GM21515 (cell line): ENCODE data around the gene ADAMTS10.
"Not testable (repeated sequence)": the region's sequence is repeated elsewhere in the genome, so short reads cannot be mapped to it uniquely, and the experiment has no call there.

Experiments used
- ATAC-seq: cut with Tn5 transposase; IDR thresholded peaks from one replicate; pipeline ENCODE4 v1.9.1; 2021; ENCODE audit not compliant: unreplicated experiment

The ADAMTS10 gene

DNA sequence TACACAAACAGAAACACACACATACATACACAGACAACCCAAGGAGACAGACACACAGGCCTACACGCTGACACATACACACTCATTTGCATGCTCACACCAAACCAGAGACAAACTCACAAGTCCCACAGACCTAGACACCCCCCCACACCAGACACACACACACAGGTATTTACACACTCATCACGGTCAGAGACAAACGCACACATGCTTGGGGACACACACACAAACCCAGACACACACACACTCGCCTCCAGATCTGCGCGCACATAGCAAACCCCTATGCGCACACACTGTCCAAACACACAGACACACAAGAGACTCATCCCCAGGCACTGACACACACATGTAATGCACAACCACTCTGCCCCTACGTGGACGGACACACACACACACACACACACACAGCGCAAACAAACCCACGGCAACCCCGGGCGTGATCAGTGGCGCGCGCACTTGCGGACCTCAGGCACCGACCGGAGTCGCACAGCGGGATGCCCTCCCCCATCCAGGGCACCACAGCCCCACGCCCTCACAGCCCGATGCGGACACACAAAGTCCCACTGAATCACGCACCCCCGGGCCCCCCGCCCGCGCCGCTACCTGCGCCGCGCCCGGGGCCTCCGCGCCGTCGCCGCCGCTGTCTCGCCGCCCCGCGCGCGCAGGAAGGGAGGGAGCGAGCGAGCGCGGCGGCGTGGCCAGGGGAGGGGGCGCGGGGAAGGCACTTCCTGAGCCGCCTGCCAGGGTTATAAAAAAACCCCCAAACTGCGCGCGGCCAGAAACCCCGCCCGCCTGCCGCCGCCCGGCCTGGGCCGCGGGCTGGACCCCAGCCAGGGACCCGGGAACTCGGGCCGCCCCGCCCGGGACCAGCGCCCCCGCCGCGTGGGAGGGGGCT is at the start of gene ADAMTS10:
ADAMTS10 (minus strand) TSS at position 675 of the 895 bp plus-strand sequence. CDS start 5,005 bp downstream, outside the sequence.
- no peak for ATAC-seq

DNA sequence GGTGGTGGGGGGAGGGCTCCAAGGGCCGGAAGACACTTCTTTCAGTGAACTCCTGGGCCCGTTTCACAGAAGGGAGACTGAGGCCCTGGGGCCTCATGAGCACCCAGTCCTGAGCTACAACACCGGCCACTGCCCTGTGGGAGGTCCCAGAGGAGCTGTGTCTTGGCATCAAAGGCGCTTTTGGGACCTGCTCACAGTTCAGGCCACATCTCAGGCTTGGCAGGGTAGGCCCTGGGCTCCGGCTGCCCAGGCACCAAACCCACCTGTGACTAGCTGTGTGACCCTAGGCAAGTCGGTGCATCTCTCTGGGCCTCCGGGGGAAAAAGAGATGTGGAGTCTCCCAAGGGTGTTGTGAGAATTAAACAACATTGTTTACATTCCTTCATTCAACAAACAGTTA is 49.4 kb upstream of the ADAMTS10 start:
- no peak for ATAC-seq

DNA sequence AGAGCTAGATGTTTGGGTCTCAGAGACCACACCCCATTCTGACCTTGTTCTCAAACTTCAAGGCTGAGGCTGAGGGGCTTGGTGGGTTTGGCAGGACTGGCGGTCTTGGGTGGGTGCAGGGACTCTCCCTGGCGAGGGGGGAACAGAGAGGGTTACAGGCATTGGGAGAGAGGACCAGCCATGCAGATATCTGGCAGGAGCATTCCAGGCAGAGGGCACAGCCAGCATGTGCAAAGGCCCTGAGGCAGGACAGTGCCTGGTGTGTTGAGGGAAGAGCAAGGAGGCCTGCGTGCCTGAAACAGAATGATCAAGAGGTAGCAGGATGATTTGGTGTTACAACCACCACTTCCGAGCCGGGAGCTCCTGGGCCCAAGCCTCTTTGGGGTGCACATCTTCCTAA is 47.4 kb upstream of the ADAMTS10 start:
- no peak for ATAC-seq

DNA sequence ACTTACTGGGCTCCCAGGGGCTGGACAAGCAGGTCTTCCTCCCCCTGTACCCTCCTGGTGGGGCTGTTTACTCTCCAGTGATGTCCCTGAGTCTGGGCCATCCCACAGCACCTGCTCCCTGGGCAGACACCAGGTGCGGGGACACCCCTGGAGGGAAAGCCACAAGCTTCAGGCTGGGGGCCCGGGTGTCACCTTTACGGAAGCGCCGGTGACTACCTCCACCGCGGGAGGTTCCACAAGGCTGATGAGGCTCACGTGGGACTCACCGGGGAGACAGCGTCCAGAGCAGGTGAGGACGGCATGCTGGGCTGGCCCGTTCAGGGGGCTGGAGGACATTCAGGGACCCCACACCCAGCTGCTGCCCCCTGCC is 44.8 kb upstream of the ADAMTS10 start:
- no peak for ATAC-seq

DNA sequence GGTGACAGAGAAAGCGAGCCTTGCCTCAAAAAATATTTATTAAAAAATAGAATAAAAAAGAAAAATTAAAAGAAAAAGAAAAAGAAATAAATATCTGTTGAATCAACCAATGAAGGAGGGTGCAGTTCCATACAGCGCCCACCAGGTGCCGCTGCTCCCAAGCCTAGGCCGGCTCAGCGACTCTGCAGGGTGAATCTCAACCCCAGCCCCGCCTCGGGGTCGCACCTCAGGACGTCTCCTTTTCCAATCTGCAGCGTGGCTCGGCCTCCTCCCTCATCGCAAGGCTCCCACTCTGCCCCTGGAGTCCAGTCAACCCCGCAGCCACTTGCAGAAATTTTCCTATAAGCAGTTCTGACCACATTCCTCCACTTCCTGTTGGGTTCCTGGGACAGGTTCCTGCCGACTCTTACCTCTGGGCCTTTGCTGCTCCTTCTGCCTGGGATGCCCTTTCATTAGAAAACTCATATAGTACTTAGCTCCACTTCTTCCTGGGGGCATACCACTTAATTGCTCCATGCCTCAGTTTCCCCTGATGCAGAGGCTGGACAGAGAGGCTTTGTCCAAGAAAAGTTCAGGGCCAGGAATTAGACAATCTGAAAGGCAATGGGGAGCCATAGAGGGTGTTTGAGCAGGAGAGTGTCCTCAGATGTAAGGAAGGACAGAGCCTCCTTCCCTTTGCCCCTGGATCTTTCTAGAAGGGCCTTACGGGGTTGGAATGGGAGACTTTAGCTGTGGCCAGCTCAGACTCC is 44.2 kb upstream of the ADAMTS10 start:
- no peak for ATAC-seq

DNA sequence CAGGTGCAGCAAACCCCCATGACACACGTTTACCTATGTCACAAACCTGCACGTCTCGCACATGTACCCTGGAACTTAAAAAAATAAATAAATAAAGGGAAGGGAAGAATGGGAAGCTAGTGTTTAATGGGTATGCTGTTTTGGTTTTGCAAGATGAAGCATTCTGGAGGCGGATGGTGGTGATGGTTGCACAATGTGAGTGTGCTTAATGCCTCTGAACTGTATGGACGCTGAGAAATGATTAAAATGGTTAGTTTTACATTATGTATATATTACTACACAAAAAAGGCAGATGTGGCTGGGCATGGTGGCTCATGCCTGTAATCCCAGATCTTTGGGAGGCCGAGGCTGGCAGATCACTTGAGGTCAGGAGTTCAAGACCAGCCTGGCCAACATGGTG is 37.7 kb upstream of the ADAMTS10 start:
- ATAC-seq, result no peak

DNA sequence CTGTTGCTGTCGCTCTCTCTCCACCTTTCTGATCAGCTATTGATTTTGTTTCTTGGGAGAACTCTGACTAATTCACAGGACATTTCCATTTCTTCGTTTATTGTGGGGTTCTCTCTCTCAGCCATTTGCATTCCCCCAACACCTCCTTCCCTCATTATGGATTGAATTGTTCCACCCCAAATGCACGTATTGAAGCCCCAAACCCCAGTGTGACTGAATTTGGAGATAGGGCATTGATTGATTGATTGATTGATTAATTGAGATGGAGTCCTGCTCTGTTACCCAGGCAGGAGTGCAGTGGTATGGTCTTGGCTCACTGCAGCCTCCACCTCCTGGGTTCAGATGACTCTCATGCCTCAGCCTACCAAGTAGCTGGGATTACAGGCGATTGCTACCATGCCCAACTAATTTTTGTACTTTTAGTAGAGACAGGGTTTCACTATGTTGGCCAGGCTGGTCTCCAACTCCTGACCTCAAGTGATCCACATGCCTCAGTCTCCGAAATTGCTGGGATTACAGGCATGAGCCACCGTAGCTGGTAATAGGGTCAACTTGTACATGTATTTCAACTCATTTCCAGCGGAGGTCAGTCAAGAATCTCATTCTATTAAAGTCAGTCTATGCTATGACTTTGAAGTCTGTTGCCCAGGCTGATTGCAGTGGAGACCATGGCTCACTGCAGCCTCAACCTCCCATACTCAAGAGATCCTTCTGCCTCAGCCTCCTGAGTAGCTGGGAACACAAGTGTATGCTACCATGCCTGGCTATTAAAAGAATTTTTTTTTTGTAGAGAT is 33.5 kb upstream of the ADAMTS10 start:
- ATAC-seq, result no peak

DNA sequence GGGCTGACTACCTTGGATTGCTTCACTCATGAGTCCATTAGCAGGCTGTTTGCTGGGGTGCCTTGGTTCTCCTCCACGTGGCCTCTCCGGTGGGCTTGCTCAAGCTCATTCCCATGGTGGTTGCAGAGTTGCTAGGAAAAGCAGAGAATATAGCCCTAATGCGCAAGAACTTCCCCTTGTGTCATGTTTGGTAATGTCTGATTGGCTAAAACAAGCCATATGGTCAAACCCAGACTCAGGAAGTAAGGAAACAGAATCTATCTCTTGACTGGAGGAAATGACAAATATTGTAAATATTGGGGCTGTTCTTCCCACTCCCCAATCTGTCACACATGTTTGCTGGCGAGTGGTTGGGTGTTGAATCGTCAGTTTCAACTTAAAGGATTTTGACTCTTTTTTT is 32.0 kb upstream of the ADAMTS10 start:
- ATAC-seq, result no peak

DNA sequence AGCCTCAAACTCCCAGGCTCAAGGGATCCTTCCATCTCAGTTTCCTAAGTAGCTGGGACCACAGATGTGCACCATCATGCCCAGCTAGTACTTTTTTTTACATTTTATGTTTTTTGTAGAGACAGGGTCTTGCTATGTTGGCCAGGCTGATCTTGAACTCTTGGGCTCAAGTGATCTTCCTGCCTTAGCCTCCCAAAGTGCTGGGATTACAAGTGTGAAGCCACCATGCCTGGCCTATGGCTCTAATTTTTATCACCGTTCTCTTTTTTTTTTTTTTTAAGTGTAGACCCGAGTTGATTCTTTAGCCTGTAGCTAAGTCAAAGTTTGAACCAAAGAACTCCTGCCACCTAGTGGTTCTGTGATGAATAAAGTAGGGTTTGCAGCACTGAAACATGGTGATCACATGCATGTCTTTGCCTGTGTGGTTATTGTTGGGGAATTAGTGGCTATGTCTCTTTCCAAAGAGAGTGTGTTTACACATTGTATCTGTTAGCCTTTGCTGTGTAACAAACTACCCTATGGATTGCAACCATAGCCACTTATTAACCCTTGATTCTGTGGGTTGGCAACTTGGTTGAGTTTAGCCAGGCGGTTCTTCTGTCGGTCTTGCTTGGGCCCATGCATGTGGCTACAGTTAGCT is 31.5 kb upstream of the ADAMTS10 start:
- no peak for ATAC-seq

DNA sequence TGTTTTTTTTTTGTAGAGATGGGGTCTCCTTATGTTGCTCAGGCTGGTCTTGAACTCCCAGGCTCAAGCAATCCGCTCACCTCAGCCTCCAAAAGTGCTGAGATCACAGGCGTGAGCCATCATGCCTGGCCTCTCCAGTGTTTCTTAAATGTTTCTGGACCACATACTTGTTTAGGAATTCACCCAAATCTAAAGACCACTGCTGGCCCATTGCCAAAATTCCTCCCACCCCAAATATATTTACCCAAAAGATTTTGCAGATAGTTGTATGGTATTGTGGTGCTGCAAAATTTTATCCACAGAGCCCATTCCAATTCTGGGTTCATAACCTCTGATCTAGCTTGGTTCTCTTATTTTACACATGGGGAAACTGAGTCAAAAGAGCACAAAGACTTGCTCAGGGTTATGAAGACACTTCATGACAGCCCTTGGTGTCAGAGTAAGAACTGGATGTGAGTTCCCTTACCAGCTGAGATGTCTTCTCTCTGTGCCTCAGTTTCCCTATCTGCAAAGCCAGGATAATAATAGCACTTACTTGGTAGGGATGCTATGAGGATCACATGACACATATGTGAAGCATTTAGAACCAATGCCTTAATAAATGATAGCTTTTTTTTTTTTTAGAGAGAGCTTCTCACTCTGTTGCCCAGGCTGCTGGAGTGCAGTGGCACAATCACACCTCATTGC is 30.8 kb upstream of the ADAMTS10 start:
- no peak for ATAC-seq

DNA sequence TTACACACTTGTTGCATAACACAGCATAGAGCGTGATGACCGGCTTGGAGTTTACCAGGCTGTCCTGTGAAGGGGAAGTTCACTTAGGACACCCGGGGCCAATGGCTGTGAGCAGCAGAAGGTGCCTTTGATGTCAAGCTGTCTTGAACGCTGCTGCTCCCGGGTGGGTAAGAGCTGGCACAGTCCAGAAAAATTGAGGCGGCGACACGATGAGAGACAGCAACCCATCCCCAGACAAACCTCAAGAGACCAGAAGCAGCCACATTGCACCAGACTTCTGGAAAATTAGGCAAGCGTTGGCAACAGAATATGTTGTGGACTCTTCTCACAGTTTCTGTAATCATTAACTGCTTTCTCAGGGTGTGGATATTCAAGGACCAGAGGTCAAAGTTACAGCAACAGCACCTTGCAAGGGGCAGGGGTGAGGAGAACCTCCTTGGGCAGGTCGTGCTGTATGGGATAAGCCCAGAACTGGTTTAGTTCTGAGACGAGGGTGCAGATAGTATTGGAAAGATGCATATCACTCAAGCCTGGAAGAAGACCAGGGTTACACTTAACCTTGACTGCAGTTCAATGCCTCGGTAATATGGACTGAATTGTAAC is 30.0 kb upstream of the ADAMTS10 start:
- ATAC-seq, result no peak

DNA sequence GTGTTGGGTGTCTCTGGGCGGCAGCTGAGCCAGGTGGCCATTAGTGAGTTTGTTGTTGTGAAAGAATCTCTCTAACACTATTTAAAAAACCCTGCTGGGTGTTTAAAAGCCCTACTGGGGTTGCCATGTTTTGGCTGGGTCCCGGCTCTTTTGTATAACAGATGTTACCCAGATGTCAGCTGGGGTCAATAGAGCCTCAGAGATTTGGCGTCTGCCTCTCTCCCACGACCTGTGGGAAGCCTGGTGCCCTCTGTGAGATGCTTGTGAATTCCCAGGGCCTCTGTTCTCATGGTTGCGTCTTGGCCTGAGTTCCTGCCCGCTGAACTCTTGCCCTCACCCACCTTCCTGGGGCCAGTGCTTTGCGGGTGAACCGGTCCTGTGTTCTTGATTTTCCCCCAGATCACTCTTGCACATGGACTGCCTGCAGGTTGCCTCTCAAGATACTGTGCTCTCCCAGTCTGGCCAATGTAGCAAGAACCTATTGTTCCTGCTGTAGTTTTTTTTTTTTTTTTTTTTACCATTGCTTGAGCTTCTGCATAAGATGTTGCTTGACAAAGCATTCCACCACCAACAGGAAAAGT is 29.4 kb upstream of the ADAMTS10 start:
- no peak for ATAC-seq

DNA sequence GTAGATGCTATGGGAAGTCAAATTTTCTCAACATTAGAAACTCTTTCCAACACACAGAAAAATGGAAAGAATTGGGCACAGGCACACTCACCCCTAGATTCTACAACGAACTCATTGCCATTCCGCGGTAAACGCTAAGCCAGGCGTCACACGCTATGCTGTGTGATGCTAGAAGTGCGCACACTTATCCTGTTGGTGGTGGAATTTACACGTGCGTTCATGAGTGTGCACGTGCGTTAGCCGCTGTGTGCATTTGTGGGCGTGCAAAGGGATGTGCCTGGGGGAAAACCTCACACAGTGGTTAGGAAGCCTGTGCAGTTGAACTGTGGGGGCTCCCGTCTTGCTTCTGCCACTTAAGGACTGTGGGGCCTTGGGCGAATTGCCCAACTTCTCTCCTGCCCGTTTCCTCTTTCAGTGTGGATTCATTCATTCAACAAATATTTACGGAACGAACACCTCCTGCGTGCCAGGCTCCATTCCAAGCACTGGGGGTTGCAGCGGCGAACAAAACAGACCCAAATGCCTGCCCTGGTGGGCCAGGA is 27.6 kb upstream of the ADAMTS10 start:
- ATAC-seq, result no peak

DNA sequence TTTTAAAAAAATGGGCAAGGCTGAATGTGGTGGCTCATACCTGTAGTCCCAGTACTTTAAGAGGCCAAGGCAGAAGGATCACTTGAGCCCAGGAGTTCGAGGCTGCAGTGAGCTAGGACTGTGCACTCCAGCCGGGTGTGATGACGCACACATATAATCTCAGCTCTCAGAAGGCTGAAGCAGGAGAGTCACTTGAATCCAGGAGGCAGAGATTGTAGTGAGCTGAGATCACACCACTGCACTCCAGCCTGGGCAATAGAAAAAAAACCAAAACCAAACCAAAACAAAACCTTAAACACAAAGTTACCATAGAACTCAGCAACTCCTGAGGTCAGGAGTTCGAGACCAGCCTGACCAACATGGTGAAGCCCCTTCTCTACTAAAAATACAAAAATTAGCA is 26.6 kb upstream of the ADAMTS10 start:
- ATAC-seq, result not testable (repeated sequence)

DNA sequence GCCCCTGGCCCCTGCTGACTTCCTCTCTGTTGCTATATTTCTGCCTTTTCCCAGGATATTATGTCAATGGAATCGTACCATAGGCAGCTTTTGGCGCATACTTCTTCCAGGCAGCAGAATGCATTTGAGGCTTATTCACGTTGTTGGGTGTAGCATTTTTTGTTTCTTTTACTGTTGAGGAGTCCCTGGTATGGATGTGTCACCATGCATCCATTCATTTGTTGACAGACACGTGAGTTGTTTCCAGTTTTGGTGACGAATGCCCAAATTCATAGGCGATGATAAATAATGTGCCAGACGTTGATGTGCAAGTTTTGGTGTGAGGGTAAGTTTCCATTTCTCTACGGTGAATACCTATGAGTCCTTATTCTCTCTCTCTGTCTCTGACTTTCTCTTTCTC is 24.9 kb upstream of the ADAMTS10 start:
- ATAC-seq, result no peak

DNA sequence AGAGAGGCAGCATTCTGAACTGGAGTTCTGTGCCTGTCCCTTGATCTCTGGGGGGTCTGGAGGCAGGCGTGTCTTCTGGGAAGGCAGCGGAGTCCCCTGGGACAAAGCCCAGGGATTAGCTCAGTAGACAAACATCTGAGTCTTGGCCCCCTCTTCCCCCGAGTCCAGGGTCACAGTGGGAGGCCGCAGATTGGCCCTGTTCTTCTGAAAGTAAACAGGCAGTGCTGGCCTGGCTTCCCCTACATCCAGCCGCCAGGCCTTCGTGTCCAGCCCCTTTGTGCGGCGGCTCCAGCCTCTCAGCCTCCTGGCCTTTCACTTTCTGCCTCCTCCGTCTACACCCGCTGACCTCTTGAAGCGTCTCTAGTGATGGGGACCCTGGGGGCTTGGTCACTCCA is 20.9 kb upstream of the ADAMTS10 start:
- no peak for ATAC-seq

DNA sequence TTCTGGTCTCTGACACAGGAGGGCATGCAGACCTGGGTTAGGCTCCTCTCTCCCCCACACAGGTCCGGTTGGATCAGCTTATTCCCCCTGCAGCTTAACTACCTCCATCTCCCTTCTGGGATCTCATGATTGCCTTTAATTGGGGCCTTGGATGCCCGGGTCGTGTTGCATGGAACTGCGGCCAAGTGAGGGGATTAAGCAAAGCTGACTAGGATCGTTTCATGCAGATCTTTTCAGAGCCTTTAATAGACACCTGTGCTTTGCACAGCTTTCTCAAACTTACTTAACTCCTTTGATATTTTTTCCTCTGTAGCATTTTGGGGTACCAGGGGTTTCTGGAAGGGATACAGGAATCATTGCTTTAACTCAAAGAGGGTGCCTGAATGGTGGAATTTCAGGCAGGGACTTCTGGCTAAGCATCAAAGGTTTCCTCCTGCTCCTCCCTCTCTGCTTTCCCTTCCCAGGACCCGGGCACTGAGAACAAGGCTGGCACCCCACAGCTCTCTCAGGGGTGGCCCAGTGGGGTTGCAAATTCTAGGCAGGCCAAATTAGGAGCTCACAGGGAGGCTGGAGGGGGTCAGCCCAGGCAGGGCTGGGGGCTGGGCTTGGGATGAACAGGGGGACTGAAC is 20.4 kb upstream of the ADAMTS10 start:
- ATAC-seq, result no peak

DNA sequence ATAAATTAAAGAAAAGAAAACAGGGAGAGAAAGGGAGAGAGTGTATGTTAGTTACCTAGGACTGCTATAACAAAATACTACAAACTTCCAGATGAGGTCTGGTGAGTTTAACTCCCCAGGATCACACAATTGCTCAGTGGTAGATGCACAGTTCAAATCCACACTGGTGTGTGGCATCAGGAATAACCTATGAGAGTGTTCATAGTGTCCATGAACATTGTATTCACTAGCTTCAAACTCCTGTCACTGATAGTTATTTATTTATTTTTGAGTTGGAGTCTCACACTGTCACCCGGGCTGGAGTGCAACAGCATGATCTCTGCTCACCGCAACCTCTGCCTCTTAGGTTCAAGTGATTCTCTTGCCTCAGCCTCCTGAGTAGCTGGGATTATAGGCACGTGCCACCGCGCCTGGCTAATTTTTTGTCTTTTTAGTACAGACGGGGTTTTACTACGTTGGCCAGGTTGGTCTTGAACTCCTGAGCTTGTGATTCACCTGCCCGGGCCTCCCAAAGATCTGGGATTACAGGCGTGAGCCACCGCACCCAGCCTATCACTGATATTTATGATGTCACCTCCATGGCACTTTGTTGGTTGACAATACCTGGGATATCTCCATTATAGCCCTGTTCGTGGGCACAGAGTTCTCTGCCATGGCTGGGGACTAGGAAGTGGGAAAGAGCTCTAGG is 19.6 kb upstream of the ADAMTS10 start, which contains the start of gene NFILZ:
NFILZ (plus strand) TSS at position 638 of the 688 bp plus-strand sequence. CDS start 46,133 bp downstream, outside the sequence.
- ATAC-seq, result no peak
